ENCODE measurements around the gene ISG20L2. TPM values are rescaled to one million over a fixed set of nuclear protein-coding genes. Genes with fewer than 3 reads are reported as not detected.
A peak's percentile ranks its signal among the peaks of the same experiment; 100 is the strongest.

ISG20L2 gene
- total RNA-seq, 2 donors from 2014 or later: 41.4 to 54.2 TPM

DNA sequence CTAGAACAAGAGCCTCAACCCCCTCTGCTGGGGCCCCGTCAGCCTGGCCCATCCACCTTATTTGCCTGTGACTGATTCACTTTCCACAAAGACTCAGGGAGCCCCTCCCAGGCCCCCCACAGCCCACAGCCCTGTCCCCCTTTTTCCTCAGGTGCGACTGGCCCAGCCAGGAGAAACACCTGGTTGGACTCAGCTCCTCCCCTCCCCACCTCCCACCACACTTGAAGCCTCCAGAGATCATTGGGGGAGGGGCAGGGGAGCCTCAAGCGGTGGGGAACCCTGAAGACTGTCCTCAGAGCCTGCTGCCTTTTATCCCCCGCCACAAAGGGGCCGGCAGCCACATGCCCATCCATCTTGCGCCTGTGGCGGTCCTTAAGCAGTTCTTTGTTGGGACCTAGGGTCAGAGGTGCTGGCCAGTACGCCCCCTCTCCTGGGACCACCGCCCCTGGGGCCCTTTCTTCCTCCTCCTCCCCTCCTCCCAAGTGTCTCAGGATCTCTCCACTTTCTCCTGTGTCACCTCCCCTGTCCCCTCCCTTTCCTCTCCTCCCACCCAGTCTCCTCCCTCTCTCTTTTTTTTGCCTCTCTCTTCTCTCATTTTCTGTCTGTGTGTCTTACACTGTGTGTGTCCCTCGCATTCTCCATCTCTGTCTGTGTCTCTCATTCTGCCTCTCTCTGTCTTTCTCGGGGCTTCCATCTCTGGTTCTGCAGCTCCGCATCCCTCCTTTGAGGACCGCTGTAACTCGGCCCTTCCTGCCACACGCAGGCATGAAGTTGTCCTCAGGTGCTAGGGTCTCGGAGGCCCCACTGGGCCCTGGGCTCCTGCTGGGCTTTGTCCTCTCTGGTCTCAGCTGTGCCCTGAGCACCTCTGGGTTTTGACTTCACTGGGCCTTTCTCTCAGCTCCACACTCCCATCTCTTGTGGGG lies 35.4 kb downstream of the ISG20L2 start:
- Mint-ChIP-seq H3K4me1 (peaks cover 29% of the 10 kb centered on the region), H3K27ac (no peak overlapping the region), H3K4me3 (peak overlapping the region; percentile 71)

GRCh38 chr1:156692441-156692924 lies 36.1 kb downstream of the ISG20L2 start:
- no peak overlapping the region for H3K4me3 Mint-ChIP-seq
- no peaks in the 10 kb centered on the region for H3K9me3 ChIP-seq (ENCODE audit: control insufficient read depth, low read length, poor library complexity, severe bottlenecking)
- H3K4me1 Mint-ChIP-seq: peaks cover 29% of the 10 kb centered on the region
- peaks cover 24% of the 10 kb centered on the region for H3K36me3 Mint-ChIP-seq (ENCODE audit: low read depth)
- H3K27me3 Mint-ChIP-seq: peaks cover 76% of the 10 kb centered on the region
- no peak overlapping the region for H3K27ac Mint-ChIP-seq
- ATAC-seq (no peak), DNase-seq (no peak)

More for the DNA sequence above, 35.4 kb downstream of the ISG20L2 start:
- H3K9me3 ChIP-seq (ENCODE audit: control insufficient read depth, low read length, poor library complexity, severe bottlenecking): no peaks in the 10 kb centered on the region
- Mint-ChIP-seq H3K36me3 (ENCODE audit: low read depth) (peaks cover 24% of the 10 kb centered on the region), H3K27me3 (peaks cover 81% of the 10 kb centered on the region)
- peak; percentile 21 for ATAC-seq
- no peak for DNase-seq

DNA sequence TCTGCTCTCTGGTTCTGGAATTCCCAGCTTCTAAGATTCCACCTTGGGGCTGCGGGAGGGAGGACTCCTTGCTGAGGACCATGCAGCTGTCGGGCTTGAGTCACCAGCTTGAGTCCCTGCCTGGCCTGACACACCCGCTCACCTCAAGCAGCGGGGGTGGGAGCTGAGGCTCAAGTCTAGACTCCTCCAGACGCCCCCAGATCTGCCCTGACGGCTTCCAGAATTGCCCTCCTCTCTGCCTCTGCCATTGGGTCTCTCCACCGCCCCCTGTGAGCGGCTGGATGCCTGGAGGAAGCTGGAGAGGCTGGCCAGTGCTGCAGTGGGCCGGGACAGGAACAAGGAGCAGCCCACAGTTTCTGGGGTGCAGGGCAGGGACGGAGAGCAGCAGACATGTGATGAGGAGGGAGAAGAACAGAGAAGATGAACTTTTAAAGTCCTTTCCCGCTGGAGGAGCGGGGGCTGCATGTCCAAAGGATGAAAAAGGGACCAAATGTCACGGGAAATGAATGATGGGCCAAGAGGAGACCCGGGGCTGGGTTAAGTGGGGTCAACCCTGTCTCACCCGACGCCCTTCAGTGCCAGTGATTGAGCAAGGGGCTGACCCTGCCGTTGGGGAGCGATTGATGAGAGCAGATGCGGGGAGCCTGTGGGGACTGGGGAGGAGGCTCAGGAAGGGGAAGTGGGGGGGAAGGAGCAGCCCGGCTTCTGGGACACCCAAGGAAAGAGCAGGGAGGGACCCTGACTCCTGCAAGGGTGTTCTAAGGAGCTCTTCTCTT lies 36.7 kb downstream of the ISG20L2 start:
- H3K27me3 Mint-ChIP-seq: peaks cover 70% of the 10 kb centered on the region
- no peak for DNase-seq
- no peak overlapping the region for H3K4me3 Mint-ChIP-seq

DNA sequence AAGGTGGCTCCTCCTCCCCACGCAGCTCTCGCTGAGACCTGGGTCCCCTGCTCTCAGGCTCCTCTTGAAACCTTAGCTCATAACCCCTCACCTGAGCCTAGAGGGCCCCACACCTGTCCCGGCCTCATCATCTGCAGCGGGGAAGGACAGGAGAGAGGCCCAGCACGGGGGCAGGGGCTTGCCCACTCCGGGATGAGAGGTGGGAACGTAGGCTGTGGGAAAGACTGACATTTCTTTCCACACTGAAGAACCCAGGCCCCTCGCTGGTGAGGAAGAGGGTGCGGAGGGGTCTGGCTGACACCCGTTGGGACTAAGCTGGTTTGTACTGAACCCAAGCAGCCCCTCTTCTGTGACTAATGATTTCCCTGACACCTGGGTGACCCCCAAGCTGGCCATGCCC lies 37.4 kb downstream of the ISG20L2 start:
- Mint-ChIP-seq H3K27ac (no peak overlapping the region), H3K36me3 (ENCODE audit: low read depth) (peaks cover 18% of the 10 kb centered on the region), H3K4me1 (peaks cover 27% of the 10 kb centered on the region), H3K27me3 (peaks cover 63% of the 10 kb centered on the region), H3K4me3 (no peak overlapping the region)
- no peaks in the 10 kb centered on the region for H3K9me3 ChIP-seq (ENCODE audit: control insufficient read depth, low read length, poor library complexity, severe bottlenecking)
- no peak for DNase-seq
- no peak for ATAC-seq

More for the DNA sequence above, 36.7 kb downstream of the ISG20L2 start:
- Mint-ChIP-seq H3K27ac (no peak overlapping the region), H3K36me3 (ENCODE audit: low read depth) (peaks cover 21% of the 10 kb centered on the region), H3K4me1 (peaks cover 29% of the 10 kb centered on the region)
- no peaks in the 10 kb centered on the region for H3K9me3 ChIP-seq (ENCODE audit: control insufficient read depth, low read length, poor library complexity, severe bottlenecking)
- ATAC-seq: no peak

DNA sequence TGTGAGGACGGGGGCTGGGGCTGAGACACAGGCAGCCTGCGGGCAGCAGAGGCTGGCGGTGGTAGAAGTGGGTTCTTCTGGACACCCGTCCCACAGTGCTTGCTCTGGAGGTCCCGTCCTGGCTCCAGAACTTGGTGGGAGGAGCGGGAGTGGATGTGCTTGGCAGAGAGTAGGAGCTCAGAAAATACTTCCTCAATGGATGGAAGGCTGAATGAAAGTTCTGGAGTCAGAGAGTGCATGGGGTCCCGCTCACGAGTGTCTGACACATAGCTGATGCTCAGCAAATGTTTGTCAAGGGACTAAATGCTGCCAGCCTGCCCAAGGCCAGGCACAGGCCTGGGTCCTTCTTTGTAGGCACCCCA lies 37.9 kb downstream of the ISG20L2 start:
- Mint-ChIP-seq H3K4me1 (peaks cover 27% of the 10 kb centered on the region), H3K27ac (no peak overlapping the region), H3K27me3 (peaks cover 62% of the 10 kb centered on the region), H3K4me3 (no peak overlapping the region), H3K36me3 (ENCODE audit: low read depth) (peaks cover 18% of the 10 kb centered on the region)
- ATAC-seq (no peak), DNase-seq (no peak)
- no peaks in the 10 kb centered on the region for H3K9me3 ChIP-seq (ENCODE audit: control insufficient read depth, low read length, poor library complexity, severe bottlenecking)

DNA sequence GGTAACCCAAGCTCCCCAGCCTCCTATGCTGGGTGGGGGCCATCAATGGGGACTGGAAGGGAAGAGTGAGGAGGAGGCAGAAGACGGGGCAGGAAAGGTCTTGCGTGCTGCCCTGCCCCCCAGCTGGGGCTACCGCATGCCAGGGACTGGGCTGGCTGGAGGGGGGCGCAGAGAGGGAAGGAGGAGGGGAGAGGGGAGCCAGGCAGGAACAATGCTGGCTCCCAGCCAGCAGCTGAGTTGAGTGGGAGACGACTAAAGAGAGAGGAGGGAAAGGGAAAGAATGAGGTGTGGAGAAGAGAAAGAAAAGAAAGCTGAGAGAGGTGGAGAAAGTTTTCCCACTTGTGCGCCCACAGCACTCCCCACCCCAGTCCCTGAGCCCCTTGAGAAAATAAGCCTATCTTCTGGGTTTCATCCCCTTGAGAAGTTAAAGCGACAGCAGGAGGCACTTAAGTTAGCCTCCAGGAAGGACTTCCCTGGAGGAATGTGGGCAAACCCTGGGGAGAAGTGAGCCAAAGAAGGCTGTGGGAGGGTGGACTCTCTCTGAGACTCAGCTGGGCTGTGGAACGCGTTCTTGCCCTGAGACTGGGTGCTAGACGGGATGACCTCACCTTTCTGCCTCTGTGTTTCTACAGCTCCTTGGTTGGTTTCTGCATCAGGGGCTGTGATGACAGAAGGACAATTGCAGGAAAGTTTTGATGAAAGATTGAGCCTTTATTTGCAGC lies 38.5 kb downstream of the ISG20L2 start:
- peak overlapping the region; percentile 76 for H3K27ac Mint-ChIP-seq
- H3K9me3 ChIP-seq (ENCODE audit: control insufficient read depth, low read length, poor library complexity, severe bottlenecking): no peaks in the 10 kb centered on the region
- H3K4me1 Mint-ChIP-seq: peaks cover 27% of the 10 kb centered on the region
- peaks cover 18% of the 10 kb centered on the region for H3K36me3 Mint-ChIP-seq (ENCODE audit: low read depth)
- DNase-seq (no peak), ATAC-seq (no peak)
- H3K27me3 Mint-ChIP-seq: peaks cover 62% of the 10 kb centered on the region
- no peak overlapping the region for H3K4me3 Mint-ChIP-seq

DNA sequence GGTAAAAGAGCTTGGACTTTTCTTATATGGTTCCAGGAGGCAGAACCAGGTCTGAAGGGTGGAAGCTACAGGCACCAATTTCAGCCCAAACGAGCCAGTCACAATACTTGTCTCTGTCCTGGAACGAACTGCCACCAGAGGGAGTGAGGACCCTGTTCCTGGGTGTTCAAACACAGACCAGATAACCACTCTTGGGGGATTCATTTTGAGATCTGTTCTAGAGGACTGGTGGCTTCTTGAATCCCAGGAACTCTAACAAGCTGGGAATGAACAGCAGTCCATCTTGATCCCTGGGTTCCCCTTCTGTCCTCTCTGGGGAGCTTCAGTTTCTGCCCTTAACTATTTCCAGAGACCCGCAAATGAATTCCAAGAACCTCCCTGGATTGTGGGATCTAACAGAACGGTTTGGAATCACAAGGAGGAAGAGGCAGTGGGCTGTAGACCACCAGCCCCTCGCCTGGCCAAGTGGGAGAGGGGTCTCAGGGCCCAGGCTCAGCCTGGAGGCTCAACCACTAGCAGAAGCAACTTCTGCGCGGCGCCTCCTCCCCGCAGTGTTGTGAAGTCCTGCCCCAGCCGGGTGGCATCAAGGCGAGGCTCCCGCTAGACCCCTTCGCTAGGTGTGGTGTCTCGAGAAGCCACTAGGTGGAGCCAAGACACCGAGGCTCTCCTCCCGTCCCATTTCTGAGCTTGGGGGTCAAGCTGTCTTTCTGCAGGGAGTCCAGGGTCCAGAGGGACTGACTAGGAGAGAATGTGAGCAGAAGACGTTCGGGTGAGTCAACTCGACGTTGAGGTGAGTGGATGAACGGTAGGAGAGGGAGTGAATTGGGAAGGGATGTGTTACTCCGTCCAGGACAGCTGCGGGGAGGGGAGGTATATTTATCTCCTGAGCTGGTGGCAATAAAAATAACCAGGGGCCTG lies 39.3 kb downstream of the ISG20L2 start:
- peaks cover 15% of the 10 kb centered on the region for H3K36me3 Mint-ChIP-seq (ENCODE audit: low read depth)
- peak overlapping the region; percentile 53 for H3K4me3 Mint-ChIP-seq
- ATAC-seq: peak; percentile 98
- H3K27me3 Mint-ChIP-seq: peaks cover 56% of the 10 kb centered on the region
- peak; percentile 60 to 62 (median 62) for DNase-seq
- peaks cover 28% of the 10 kb centered on the region for H3K4me1 Mint-ChIP-seq
- H3K27ac Mint-ChIP-seq: peak overlapping the region; percentile 76
- no peaks in the 10 kb centered on the region for H3K9me3 ChIP-seq (ENCODE audit: control insufficient read depth, low read length, poor library complexity, severe bottlenecking)

DNA sequence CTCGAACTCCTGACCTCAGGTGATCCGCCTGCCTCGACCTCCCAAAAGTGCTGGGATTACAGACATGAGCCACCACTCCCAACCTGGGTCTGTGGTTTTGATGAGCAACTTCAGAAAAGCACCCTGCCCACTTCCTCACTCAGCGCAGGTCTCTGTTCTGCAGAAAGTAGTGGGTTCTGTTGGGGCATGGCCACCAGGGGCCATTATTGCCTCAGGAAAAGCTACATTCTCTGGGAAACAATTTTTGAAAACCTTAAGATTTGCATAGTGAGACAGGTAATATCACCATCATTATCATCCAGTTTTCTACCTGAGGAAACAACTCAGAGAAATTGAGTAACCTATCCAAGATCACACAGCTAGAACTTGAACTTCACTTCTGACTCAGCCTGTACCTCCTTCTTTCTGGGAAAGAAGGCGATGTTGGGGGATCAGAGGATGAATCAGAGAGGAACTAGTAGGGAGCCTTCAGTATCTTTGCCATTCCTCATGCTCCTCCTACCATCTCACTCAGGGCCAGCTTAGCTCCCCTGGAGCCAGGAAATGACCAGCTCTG lies 44.3 kb downstream of the ISG20L2 start:
- Mint-ChIP-seq H3K27ac (no peak overlapping the region), H3K27me3 (peaks cover 47% of the 10 kb centered on the region), H3K36me3 (ENCODE audit: low read depth) (peaks cover 2% of the 10 kb centered on the region), H3K4me1 (peaks cover 16% of the 10 kb centered on the region), H3K4me3 (no peak overlapping the region)
- DNase-seq (no peak), ATAC-seq (peak; percentile 74)
- H3K9me3 ChIP-seq (ENCODE audit: control insufficient read depth, low read length, poor library complexity, severe bottlenecking): no peaks in the 10 kb centered on the region

DNA sequence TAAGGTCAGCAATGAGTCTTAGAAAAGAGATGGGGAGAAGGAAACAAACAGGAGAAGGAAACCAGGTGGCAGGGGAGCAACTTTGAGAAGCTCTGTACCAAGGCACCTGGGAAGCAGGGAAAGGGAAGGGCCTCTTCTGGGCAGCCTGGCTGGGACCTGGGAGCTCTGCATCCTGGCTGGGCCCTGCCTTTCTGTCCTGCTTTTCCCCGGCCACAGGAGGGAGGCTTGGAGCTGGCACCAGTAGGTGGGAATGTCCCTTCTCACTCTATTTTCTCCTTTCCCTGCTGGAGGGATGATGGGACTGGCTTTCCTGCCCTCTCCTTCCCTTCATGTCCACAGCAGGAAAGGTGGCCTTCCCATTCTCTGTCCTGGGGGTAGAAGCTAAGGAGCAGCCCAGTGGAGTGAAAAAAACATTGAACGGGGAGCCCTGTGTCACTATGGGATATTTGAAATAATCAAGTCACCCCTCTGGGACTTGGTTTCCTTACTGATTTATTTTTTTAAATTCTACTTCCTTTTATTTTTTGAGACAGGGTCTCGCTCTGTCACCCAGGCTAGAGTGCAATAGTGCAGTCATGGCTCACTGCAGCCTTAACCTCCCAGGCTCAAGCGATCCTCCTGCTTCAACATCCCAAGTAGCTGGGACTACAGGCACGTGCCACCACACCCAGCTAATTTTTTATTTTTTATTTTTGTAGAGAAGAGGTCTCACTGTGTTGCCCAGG lies 46.2 kb downstream of the ISG20L2 start:
- H3K4me1 Mint-ChIP-seq: peaks cover 21% of the 10 kb centered on the region
- no peak overlapping the region for H3K4me3 Mint-ChIP-seq
- H3K36me3 Mint-ChIP-seq (ENCODE audit: low read depth): peaks cover 7% of the 10 kb centered on the region
- H3K27ac Mint-ChIP-seq: no peak overlapping the region
- peaks cover 53% of the 10 kb centered on the region for H3K27me3 Mint-ChIP-seq
- no peak for ATAC-seq
- DNase-seq: no peak
- H3K9me3 ChIP-seq (ENCODE audit: control insufficient read depth, low read length, poor library complexity, severe bottlenecking): no peaks in the 10 kb centered on the region

- ATAC-seq (no peak), DNase-seq (no peak)
- Mint-ChIP-seq H3K4me1 (peaks cover 21% of the 10 kb centered on the region), H3K27me3 (peaks cover 59% of the 10 kb centered on the region), H3K36me3 (ENCODE audit: low read depth) (peaks cover 7% of the 10 kb centered on the region), H3K27ac (no peak overlapping the region), H3K4me3 (no peak overlapping the region)
- H3K9me3 ChIP-seq (ENCODE audit: control insufficient read depth, low read length, poor library complexity, severe bottlenecking): no peaks in the 10 kb centered on the region
These were observed 47.2 kb downstream of the ISG20L2 start for GRCh38 chr1:156681196-156681960.

DNA sequence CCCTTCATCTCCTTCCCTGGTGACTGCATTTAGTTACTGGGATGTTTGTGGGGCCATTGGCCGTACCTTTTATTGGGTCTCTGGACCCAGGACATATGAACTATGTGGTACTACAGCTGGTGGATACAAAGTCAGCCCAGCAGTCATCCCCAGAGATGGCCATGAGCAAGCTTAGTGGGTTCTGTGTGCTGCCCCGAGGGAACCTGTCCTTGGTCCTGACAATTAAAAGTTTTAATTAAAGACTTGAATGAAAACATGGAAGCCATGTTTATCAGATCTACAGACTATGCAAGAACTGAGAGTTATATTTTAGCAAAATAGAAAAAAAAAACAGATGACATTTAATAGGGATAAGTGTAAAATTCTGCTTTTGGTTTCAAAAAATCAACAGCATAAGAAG lies 48.5 kb downstream of the ISG20L2 start:
- no peak for ATAC-seq
- peaks cover 21% of the 10 kb centered on the region for H3K4me1 Mint-ChIP-seq
- H3K27ac Mint-ChIP-seq: no peak overlapping the region
- no peak for DNase-seq
- peaks cover 66% of the 10 kb centered on the region for H3K27me3 Mint-ChIP-seq
- no peak overlapping the region for H3K4me3 Mint-ChIP-seq
- peaks cover 7% of the 10 kb centered on the region for H3K36me3 Mint-ChIP-seq (ENCODE audit: low read depth)
- no peaks in the 10 kb centered on the region for H3K9me3 ChIP-seq (ENCODE audit: control insufficient read depth, low read length, poor library complexity, severe bottlenecking)

All from T-helper 17 cell (primary cell).